Cortex of kidney (tissue), 1 donor: ENCODE data around the gene NME4.
"Not testable (repeated sequence)": the region's sequence is repeated elsewhere in the genome, so short reads cannot be mapped to it uniquely, and the experiment has no call there.

Experiments used
- DNase-seq: peaks from one replicate; lab custom pipeline; 2025; lab: John Stamatoyannopoulos, UW

Gene NME4

GRCh38 chr16:398561-399339 lies 1.8 kb downstream of the NME4 start:
- DNase-seq, result no peak

- no peak for DNase-seq
Observed at GRCh38 chr16:399340-400019, 2.5 kb downstream of the NME4 start.

- no peak for DNase-seq
Observed at GRCh38 chr16:400061-400591, 3.1 kb downstream of the NME4 start.

GRCh38 chr16:401468-402348 lies 4.7 kb downstream of the NME4 start, which contains the start of gene DECR2:
TSS of gene DECR2 (plus strand) at chr16:401885. CDS start at chr16:401964, 79 bp downstream.
- no peak for DNase-seq

- DNase-seq, result no peak
Observed at GRCh38 chr16:404971-405486, 8.0 kb downstream of the NME4 start.

- DNase-seq, result no peak
Observed at GRCh38 chr16:405548-406506, 8.8 kb downstream of the NME4 start.

- no peak for DNase-seq
Observed at GRCh38 chr16:407253-407652, 10.3 kb downstream of the NME4 start.

- DNase-seq, result no peak
Observed at GRCh38 chr16:410516-411178, 13.6 kb downstream of the NME4 start.

- no peak for DNase-seq
Observed at GRCh38 chr16:411576-412265, 14.7 kb downstream of the NME4 start.

- DNase-seq, result no peak
Observed at GRCh38 chr16:414395-415169, 17.6 kb downstream of the NME4 start.

GRCh38 chr16:415170-415498 lies 18.1 kb downstream of the NME4 start:
- DNase-seq, result not testable (repeated sequence)

- not testable (repeated sequence) for DNase-seq
Observed at GRCh38 chr16:422179-422578, 25.2 kb downstream of the NME4 start.

GRCh38 chr16:424033-424622 lies 27.1 kb downstream of the NME4 start:
- no peak for DNase-seq

GRCh38 chr16:424623-425081 lies 27.7 kb downstream of the NME4 start:
- no peak for DNase-seq

- no peak for DNase-seq
Observed at GRCh38 chr16:425082-425718, 28.2 kb downstream of the NME4 start, which contains the start of gene RAB11FIP3. TSS of gene RAB11FIP3 (plus strand) at chr16:425649. CDS start at chr16:426007, 358 bp downstream.

GRCh38 chr16:425740-426114 lies 28.7 kb downstream of the NME4 start:
- no peak for DNase-seq

- no peak for DNase-seq
Observed at GRCh38 chr16:426115-426905, 29.3 kb downstream of the NME4 start.
